Astrocyte of the cerebellum (primary cell): ENCODE measurements around the gene MBOAT2.

ENCODE experiments used
- DNase-seq: peaks from one replicate; pipeline ENCODE4 v3.0.0-alpha.2; 2011; ENCODE audit warnings: low read depth
- H3K4me3 ChIP-seq: 2 replicates; pipeline ENCODE4 v1.5.1; 2011; ENCODE audit warnings: mild to moderate bottlenecking, low read depth, low read length, moderate library complexity
- CTCF ChIP-seq: IDR thresholded peaks from 2 replicates; pipeline ENCODE4 v1.5.1; 2012; ENCODE audit warnings: low read length, low read depth, moderate library complexity, mild to moderate bottlenecking; ENCODE audit errors: missing control alignments
- in situ Hi-C: cut with HindIII; loops from 2 replicates; pipeline ENCODE4 v1.10.0; 2017; ENCODE audit warnings: low sequenced_read_pairs

MBOAT2 gene

GRCh38 chr2:8876628-8877027 is 126.9 kb downstream of the MBOAT2 start:
- no peak for TF ChIP-seq CTCF
- in situ Hi-C loops: no loop called here
- DNase-seq: peak; percentile 6
- H3K4me3 ChIP-seq: no peak overlapping the region

- in situ Hi-C loops: loop anchor here (25.0 kb wide), 1 partner anchor 489 kb away; no protein-coding TSS in a partner anchor
- TF ChIP-seq CTCF: peak; percentile 67
- peak; percentile 56 for DNase-seq
- H3K4me3 ChIP-seq: no peak overlapping the region
Measured at GRCh38 chr2:8872821-8873432, 130.6 kb downstream of the MBOAT2 start.

- no peak overlapping the region for H3K4me3 ChIP-seq
- no peak for TF ChIP-seq CTCF
- DNase-seq: no peak
- in situ Hi-C loops: loop anchor here (25.0 kb wide), 1 partner anchor 492 kb away; no protein-coding TSS in a partner anchor
Measured at GRCh38 chr2:8870441-8870840, 133.0 kb downstream of the MBOAT2 start.

- DNase-seq: no peak
- no peak overlapping the region for H3K4me3 ChIP-seq
- TF ChIP-seq CTCF: no peak
- in situ Hi-C loops: loop anchor here (25.0 kb wide), 1 partner anchor 495 kb away; no protein-coding TSS in a partner anchor
Measured at GRCh38 chr2:8867363-8867762, 136.1 kb downstream of the MBOAT2 start.

- DNase-seq: no peak
- TF ChIP-seq CTCF: no peak
- in situ Hi-C loops: loop anchor here (25.0 kb wide), 1 partner anchor 499 kb away; no protein-coding TSS in a partner anchor
- no peak overlapping the region for H3K4me3 ChIP-seq
Measured at GRCh38 chr2:8863331-8863953, 140.0 kb downstream of the MBOAT2 start.

GRCh38 chr2:8862230-8862629 is 141.3 kb downstream of the MBOAT2 start:
- H3K4me3 ChIP-seq: no peak overlapping the region
- DNase-seq: no peak
- in situ Hi-C loops: loop anchor here (25.0 kb wide), 1 partner anchor 500 kb away; no protein-coding TSS in a partner anchor
- no peak for TF ChIP-seq CTCF
